Muscle of leg (tissue), 11 donors: ENCODE results near the gene ZNF804B. TPM values are rescaled to one million over a fixed set of nuclear protein-coding genes. Genes with fewer than 3 reads are reported as not detected.

Experiments
- DNase-seq: peaks from one replicate; pipeline ENCODE4 v3.0.0; 2013
- H3K27ac ChIP-seq: one replicate; pipeline ENCODE4 v1.5.1; 2013; ENCODE audit warnings: mild to moderate bottlenecking, low read length, control low read depth
- H3K27me3 ChIP-seq: one replicate; pipeline ENCODE4 v1.6.1; 2013; ENCODE audit warnings: low read length; ENCODE audit not compliant: control insufficient read depth, insufficient read depth
- H3K36me3 ChIP-seq: one replicate; pipeline ENCODE4 v1.6.1; 2013; ENCODE audit warnings: low read length; ENCODE audit not compliant: control insufficient read depth, insufficient read depth
- H3K4me1 ChIP-seq: one replicate; pipeline ENCODE4 v1.6.1; 2013; ENCODE audit warnings: low read length; ENCODE audit not compliant: control insufficient read depth, insufficient read depth
- H3K4me3 ChIP-seq: one replicate; pipeline ENCODE4 v1.5.1; 2013; ENCODE audit warnings: low read length, control low read depth
- H3K9me3 ChIP-seq: replicated peaks from 2 replicates; pipeline ENCODE4 v1.6.1; 2013; ENCODE audit warnings: low read depth, low read length; ENCODE audit not compliant: control insufficient read depth
- whole genome bisulfite sequencing: methylation state at CpG from one replicate; pipeline ENCODE4 v1.1.5; 2013; ENCODE audit warnings: missing lambda C conversion rate; ENCODE audit not compliant: insufficient coverage; 5-methylcytosine and 5-hydroxymethylcytosine counted together
- polyA plus RNA-seq, 8 donors: library from polyadenylated mRNA; unstranded; fragments of 120-200 nt; gene quantifications; one replicate each; pipeline versions ENCODE4 v1.2.1 to v1.2.3, GENCODE V29; 2013; ENCODE audit warnings: inconsistent platforms in 1 of 8, low replicate concordance in 1 of 8; ENCODE audit not compliant: insufficient read length in 8 of 8, insufficient read depth in 1 of 8
- total RNA-seq: library from RNA; stranded (reverse); fragments of 120-200 nt; gene quantifications from one replicate; pipeline ENCODE4 v1.2.4, GENCODE V29; 2013

ZNF804B gene
- total and polyA plus RNA-seq, 9 donors: under 0.01 to 0.05 TPM; not detected in 7

- no peak overlapping the region for H3K4me3 ChIP-seq
- no peaks in the 10 kb centered on the region for H3K4me1 ChIP-seq
- H3K27ac ChIP-seq: no peak overlapping the region
- WGBS: no CpG with 5 or more reads among the region's 1 CpG
- H3K27me3 ChIP-seq: no peaks in the 10 kb centered on the region
- no peak for DNase-seq
- no peaks in the 10 kb centered on the region for H3K36me3 ChIP-seq
- H3K9me3 ChIP-seq: no peaks in the 10 kb centered on the region
Measured at GRCh38 chr7:89385411-89385810, 625.9 kb downstream of the ZNF804B start.

Other genes with a start within 250 kb of the ZNF804B start
- gene TEX47, start 36.0 kb downstream of the ZNF804B start, total RNA-seq: not detected
- gene TEX47, start 36.0 kb downstream of the ZNF804B start, polyA plus RNA-seq: not detected